ENCODE data around the gene MED16.
A peak's percentile ranks its signal among the peaks of the same experiment; 100 is the strongest.

MED16 gene

GRCh38 chr19:875265-875879, 17.6 kb downstream of the MED16 start:
- no peak overlapping the region for H3K27ac ChIP-seq
- DNase-seq (ENCODE audit: low read depth, low spot score): no peak

GRCh38 chr19:873561-874041, 19.4 kb downstream of the MED16 start:
- no peak for DNase-seq (ENCODE audit: low read depth, low spot score)
- H3K27ac ChIP-seq: no peak overlapping the region

DNA sequence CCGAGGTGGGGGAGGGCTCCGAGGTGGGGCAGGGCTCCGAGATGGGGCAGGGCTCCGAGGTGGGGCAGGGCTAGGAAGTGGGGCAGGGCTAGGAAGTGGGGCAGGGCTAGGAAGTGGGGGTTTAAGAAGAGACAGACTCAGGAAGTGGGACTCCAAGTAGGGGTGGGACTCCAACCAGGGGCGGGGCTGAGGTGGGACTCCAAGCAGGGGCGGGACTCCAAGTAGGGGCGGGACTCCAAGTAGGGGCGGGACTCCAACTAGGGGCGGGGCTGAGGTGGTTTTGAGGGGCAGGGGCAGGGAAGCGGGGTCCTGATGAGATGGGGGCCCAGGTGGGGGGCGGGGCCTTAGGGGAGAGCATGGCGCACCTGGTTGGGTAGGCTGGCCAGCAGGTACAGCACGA, 19.9 kb downstream of the MED16 start:
- no peak overlapping the region for H3K27ac ChIP-seq
- DNase-seq (ENCODE audit: low read depth, low spot score): no peak

GRCh38 chr19:872266-872951, 20.6 kb downstream of the MED16 start:
- peak overlapping the region; percentile 62 for H3K27ac ChIP-seq
- no peak for DNase-seq (ENCODE audit: low read depth, low spot score)

- no peak for DNase-seq (ENCODE audit: low read depth, low spot score)
- H3K27ac ChIP-seq: peak overlapping the region; percentile 62
Observed at GRCh38 chr19:871446-872265, 21.3 kb downstream of the MED16 start.

DNA sequence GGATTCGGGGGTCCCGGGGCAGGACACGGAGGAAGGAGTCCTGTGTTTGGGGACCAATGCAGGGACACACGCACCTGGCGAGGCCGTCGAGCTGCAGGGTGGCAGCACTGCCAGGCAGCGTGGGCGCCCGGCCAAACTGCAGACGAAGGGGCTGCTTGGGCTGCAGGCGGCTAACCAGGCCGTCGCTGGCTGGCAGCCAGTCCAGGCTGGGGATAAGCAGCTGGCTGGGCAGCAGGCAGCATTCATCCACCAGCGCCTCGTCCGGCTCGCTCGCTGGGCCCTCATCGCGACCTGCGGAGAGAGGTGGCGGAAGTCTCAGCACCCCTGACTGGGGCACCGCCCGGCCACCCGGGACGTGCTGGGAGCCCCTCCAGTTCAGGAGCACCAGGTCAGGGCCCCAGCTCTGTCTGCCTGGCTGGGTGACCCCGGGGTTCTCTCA, 22.0 kb downstream of the MED16 start:
- no peak overlapping the region for H3K27ac ChIP-seq
- no peak for DNase-seq (ENCODE audit: low read depth, low spot score)

DNA sequence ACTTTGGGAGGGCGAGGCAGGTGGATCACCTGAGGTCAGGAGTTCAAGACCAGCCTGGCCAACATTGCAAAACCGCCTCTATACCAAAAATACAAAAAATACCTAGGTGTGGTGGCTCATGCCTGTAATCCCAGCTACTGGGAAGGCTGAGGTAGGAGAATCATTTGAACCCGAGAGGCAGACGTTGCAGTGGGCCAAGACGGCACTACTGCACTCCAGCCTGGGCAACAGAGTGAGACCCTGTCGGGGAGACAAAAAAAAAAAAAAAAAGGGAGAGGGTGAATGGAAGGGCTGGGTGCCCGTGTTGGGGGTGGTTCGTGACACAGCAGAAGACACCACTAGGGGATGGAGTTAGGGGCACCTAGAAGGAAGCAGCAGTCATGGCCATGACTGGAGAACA, 22.7 kb downstream of the MED16 start:
- no peak for DNase-seq (ENCODE audit: low read depth, low spot score)

GRCh38 chr19:869245-870177, 23.5 kb downstream of the MED16 start:
- peak overlapping the region; percentile 46 for H3K27ac ChIP-seq
- DNase-seq (ENCODE audit: low read depth, low spot score): peak; percentile 20

More for the DNA sequence above, 22.7 kb downstream of the MED16 start:
- H3K27ac ChIP-seq: no peak overlapping the region

GRCh38 chr19:868458-869244, 24.3 kb downstream of the MED16 start:
- DNase-seq (ENCODE audit: low read depth, low spot score): no peak
- H3K27ac ChIP-seq: peak overlapping the region; percentile 46

- no peak overlapping the region for H3K27ac ChIP-seq
- DNase-seq (ENCODE audit: low read depth, low spot score): no peak
Observed at GRCh38 chr19:867855-868457, 25.0 kb downstream of the MED16 start.

DNA sequence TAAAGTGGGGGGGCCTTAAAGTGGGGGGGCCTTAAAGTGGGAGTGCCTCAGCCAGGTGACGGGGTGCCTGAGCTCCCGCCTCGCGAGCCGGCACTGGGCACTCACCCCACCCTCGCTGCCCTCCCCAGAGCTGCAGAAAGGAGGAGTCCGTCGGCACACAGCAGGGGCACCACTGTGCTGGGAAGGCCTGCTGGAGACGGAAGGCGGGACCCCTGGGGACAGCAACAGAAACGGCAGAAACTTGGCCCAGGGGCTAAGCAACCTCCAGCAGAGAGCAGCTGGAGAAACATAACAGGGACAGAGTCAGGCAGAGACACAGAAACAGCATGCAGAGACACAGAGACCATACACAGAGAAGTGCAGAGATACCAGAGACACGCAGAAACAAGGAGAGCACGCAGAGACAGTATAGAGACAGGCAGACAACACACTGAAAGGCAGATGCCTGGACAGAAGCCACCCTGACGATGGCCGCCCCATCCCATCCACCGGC, 25.6 kb downstream of the MED16 start:
- H3K27ac ChIP-seq: no peak overlapping the region
- DNase-seq (ENCODE audit: low read depth, low spot score): no peak

DNA sequence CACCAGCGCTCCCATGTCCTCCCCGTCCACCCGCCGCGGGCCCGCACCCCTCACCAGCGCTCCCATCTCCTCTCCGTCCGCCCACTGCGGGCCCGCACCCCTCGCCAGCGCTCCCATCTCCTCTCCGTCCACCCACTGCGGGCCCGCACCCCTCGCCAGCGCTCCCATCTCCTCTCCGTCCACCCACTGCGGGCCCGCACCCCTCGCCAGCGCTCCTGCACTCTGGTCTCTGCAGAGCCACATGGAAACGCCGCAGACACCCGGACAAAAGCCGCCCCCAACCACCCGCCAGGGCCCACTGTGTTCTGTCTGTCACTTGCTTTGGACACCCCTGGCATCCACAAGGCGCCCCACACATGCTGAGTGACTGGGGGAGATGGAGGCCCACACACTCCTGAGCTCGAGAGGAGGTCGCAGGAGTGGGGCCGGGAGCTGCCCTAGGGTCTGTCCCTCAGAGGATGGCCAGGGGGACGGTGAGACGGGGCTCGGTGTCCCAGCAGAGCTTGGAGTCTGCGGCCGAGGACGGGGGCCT, 26.2 kb downstream of the MED16 start:
- no peak overlapping the region for H3K27ac ChIP-seq
- DNase-seq (ENCODE audit: low read depth, low spot score): no peak

DNA sequence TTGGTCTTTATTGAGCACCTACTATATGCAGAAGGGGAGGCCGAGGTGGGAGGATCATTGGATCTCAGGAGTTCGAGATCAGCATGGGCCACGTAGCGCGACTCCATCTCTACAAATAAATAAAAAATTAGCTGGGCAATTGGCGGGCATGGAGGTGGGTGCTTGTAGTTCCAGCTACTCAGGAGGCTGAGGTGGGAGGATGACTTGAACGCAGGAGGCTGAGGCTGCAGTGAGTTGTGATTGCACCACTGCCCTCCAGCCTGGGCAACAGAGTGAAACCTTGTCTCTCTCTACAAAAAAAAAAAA, 29.7 kb downstream of the MED16 start:
- no peak overlapping the region for H3K27ac ChIP-seq
- DNase-seq (ENCODE audit: low read depth, low spot score): no peak

GRCh38 chr19:862581-863314, 30.2 kb downstream of the MED16 start:
- no peak for DNase-seq (ENCODE audit: low read depth, low spot score)
- H3K27ac ChIP-seq: no peak overlapping the region

- no peak overlapping the region for H3K27ac ChIP-seq
- no peak for DNase-seq (ENCODE audit: low read depth, low spot score)
Observed at GRCh38 chr19:861756-862580, 31.0 kb downstream of the MED16 start.

- H3K27ac ChIP-seq: no peak overlapping the region
Observed at GRCh38 chr19:861141-861755, 31.7 kb downstream of the MED16 start.

More at GRCh38 chr19:861141-861755, 31.7 kb downstream of the MED16 start:
- DNase-seq (ENCODE audit: low read depth, low spot score): no peak
